ENCODE results near the gene LEKR1.

LEKR1 gene

DNA sequence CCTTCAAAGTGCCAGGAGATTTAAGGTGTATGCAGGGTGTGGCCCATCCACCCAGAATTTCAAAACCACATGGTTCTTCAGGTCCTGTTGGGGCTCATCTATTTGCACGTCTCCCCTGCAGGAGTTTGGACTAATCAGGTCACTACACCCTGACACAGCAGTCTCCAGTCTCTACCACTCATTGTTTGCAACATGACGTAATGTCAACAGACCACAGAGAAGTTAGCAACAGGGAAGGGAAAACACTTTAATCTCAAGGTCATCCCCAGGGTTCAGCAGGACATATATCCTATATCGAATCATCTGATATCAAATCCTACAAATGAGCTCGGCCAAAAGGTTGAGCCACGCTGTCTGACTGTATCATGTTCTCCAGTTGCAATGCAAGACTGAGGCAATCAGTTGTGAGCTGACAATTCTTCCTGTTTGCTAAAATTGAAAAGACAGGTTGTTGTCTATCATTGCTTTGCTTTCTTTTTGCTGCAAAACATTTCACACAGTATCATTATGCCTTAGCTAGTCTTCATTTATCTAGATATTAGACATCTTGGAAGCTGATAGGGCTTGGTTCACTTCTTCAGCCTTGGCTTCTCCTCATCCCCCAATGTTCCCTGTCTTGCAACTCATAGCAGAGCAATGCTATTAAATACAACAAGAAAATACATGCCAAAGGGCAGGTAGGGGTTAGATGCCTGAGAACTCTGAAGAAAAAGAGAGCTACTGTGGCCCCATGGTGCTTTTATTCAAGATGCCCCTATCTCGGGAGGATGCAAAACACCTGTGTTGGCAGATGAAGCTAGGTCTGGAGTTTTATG, 13.4 kb upstream of the LEKR1 start:
- ChIA-PET CTCF (interaction anchor here (1.1 kb wide), 1 partner anchor 50 kb away, joined by 3 read pairs; no protein-coding TSS in a partner anchor), POLR2A (no interaction called here)
- DNase-seq (ENCODE audit: extremely low spot score) = peak; percentile 20
- TF ChIP-seq FOXK2 (IDR thresholded peaks at IDR 0.05) (no peak), TARDBP (IDR thresholded peaks at IDR 0.05) (no peak), LEF1 (IDR thresholded peaks at IDR 0.05; ENCODE audit: borderline replicate concordance) (no peak)

DNA sequence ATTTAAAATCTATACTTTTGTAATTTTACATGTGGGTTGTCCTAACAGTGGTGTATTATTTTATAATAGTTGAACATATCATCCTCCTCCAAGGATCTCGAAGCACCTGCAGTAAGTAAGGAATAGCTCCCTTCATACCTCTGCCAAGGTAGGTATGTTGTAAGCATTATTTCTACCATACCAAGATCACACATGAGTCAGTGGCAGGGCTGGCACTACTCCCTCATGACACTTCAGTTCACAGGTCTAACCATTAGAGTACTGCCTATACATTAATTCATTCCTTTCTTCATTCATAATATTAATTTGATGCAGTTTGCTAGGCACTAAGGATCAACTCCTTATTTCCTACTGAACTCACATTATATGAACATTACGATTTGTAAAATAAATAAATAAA, 11.9 kb upstream of the LEKR1 start:
- ChIA-PET CTCF (no interaction called here), POLR2A (no interaction called here)
- no peak for DNase-seq (ENCODE audit: extremely low spot score)
- TF ChIP-seq FOXA1 (IDR thresholded peaks at IDR 0.05) = no peak
- TF ChIP-seq, protein P1, sequence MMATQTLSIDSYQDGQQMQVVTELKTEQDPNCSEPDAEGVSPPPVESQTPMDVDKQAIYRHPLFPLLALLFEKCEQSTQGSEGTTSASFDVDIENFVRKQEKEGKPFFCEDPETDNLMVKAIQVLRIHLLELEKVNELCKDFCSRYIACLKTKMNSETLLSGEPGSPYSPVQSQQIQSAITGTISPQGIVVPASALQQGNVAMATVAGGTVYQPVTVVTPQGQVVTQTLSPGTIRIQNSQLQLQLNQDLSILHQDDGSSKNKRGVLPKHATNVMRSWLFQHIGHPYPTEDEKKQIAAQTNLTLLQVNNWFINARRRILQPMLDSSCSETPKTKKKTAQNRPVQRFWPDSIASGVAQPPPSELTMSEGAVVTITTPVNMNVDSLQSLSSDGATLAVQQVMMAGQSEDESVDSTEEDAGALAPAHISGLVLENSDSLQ (IDR thresholded peaks at IDR 0.05) = no peak
- TF ChIP-seq FOXM1 (IDR thresholded peaks at IDR 0.05; ENCODE audit: borderline replicate concordance) = no peak
- no peak for TF ChIP-seq NFRKB (IDR thresholded peaks at IDR 0.05)
- TF ChIP-seq BHLHE40 (IDR thresholded peaks at IDR 0.05; ENCODE audit: borderline replicate concordance) = no peak
- TF ChIP-seq LEF1 (IDR thresholded peaks at IDR 0.05; ENCODE audit: borderline replicate concordance) = no peak
- no peak for TF ChIP-seq L3MBTL2 (conservative IDR thresholded peaks at IDR 0.05)
- no peak for TF ChIP-seq SP1 (IDR thresholded peaks at IDR 0.05)

DNA sequence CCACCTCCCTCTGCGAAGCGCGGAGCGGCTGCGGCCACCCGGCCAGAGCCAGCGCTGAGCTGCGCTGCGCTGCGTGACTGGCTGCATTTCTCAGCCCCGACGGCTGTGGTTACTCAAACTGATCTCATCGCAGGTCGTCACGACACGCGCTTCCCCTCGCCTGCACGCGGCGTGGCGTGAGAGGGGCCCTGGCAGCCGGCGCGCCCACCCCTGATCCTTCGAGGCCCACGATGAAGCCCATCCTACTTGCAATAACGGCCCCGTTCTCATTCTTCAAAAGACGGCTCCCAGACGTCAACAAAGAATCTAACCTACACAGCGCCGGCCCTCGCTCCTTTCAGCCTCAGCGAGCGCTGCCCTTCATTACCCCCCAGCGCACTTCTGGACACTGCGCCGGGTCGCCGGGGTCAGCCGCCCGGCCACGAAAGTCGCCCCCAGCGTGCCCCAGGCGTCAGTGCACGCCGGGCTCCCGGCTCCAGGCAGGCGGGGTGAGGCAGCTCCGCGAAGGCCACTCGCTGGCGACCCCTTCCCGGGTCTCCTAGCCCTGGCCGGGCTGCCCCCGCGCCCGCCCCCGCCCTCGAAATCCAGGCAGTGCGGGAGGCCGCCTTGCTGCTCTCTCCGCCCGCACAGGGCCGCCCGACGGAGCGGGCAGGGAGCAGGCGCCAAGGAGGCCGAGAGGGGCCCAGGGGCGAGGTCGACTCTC, 9.9 kb upstream of the LEKR1 start:
- ChIA-PET CTCF (no interaction called here), POLR2A (no interaction called here)

DNA sequence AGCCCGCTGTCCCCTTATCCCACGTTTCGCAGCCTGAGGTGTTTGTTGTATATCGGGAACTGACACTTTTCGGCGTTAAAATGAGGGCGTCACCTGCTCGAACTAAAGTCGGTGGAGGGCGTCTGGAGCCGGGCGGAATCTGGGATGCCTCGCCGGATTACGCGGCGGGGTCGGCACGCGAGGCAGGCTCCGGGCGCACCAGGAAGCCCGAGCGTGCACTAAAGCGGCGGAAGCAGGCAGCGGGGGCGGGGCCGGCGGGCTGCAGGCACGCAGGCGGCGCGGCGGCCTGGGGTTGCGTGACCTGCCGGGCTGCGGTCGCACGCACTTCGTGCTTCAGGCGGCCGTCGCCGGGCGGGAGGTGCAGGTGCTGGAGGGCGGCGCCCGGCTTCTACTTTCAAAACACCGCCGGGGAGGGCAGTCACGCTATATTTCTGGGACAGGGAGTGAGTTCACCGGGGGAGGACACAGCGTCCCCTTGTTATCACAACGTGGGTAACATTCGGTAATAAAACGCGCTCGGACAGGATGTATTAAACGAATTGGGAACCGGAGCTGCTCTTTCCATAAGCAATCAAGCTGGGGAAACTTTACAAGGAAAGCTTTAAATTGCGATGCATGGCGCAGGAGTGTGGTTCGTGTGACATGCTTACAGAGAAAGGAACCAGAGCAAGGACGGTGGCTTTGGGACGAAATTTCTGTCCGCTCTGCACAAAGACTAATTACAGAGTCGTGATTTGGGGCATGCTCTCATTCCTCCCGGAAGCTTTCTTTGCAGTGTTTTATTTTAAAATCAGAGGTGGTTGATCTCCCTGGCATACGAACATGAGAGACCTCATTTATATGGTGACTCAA, 9.1 kb upstream of the LEKR1 start:
- POLR2A ChIA-PET = interaction anchor here (0.8 to 1.3 kb wide), 4 partner anchors 18 to 272 kb away, joined by 3 to 4 read pairs (median 4); no protein-coding TSS in a partner anchor
- DNase-seq (ENCODE audit: extremely low spot score) = peak; percentile 81
- CTCF ChIA-PET = no interaction called here
- TF ChIP-seq BHLHE40 (IDR thresholded peaks at IDR 0.05; ENCODE audit: borderline replicate concordance) = no peak
- peak; percentile 50; the same call in 1 of the 2 replicates for TF ChIP-seq CTBP1 (IDR thresholded peaks at IDR 0.05; ENCODE audit: borderline replicate concordance)
- no peak for TF ChIP-seq SP1 (IDR thresholded peaks at IDR 0.05)
- no peak for TF ChIP-seq SUZ12 (IDR thresholded peaks at IDR 0.05)
- no peak for TF ChIP-seq HDGF (IDR thresholded peaks at IDR 0.05; ENCODE audit: borderline replicate concordance)
- peak; percentile 85 for TF ChIP-seq L3MBTL2 (conservative IDR thresholded peaks at IDR 0.05)
- no peak for TF ChIP-seq TARDBP (IDR thresholded peaks at IDR 0.05)
- TF ChIP-seq ARNT (IDR thresholded peaks at IDR 0.05) = peak; percentile 100
- 0 out of 2 replicates have a peak, but pooled peaks have one; percentile 61 for TF ChIP-seq LEF1 (IDR thresholded peaks at IDR 0.05; ENCODE audit: borderline replicate concordance)
- no peak for TF ChIP-seq ZNF384 (IDR thresholded peaks at IDR 0.05)
- no peak for TF ChIP-seq NFRKB (IDR thresholded peaks at IDR 0.05)
- TF ChIP-seq FOXA1 (IDR thresholded peaks at IDR 0.05) = no peak
- no peak for TF ChIP-seq ELF4 (IDR thresholded peaks at IDR 0.05)
- TF ChIP-seq FOXM1 (IDR thresholded peaks at IDR 0.05; ENCODE audit: borderline replicate concordance) = peak; percentile 59; the same call in 1 of the 2 replicates
- TF ChIP-seq, protein P1 (IDR thresholded peaks at IDR 0.05) = 0 out of 2 replicates have a peak, but pooled peaks have one; percentile 17
- no peak for TF ChIP-seq FOXK2 (IDR thresholded peaks at IDR 0.05)

More for the DNA sequence above, 9.9 kb upstream of the LEKR1 start:
- peak; percentile 13 for DNase-seq (ENCODE audit: extremely low spot score)
- TF ChIP-seq FOXK2 (IDR thresholded peaks at IDR 0.05) (no peak), ARNT (IDR thresholded peaks at IDR 0.05) (peak; percentile 69; the same call in 1 of the 2 replicates)

DNA sequence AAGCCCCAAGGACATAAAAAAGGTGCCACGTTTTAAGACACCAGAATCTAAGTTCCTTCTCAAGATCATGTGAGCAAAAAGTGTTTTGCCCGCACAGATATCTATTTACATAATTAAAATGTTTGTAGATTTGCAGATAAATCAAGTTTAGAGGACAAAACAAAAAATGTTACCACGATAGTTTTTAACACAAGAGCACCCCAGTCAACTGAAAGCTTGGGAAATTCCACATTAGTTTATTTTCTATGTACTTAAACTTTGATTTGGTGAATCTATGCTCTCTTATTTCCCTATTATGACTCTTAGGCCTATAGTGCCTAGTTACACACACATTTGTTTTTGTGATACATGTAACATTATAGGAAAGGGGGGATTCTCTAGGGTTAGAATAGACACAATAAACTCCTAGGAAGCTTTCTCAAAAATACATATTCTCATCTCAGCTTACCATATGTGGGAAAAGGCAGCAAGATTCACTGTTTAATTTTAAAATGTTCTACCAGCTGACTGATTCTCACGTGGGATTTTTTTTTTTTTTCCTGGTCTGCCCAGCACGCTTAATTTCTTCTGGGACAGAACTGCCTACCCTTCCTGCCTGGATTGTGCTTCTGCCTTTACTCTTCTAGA, 8.4 kb upstream of the LEKR1 start:
- TF ChIP-seq SP1 (IDR thresholded peaks at IDR 0.05) (no peak), LEF1 (IDR thresholded peaks at IDR 0.05; ENCODE audit: borderline replicate concordance) (no peak), FOXK2 (IDR thresholded peaks at IDR 0.05) (no peak), NFRKB (IDR thresholded peaks at IDR 0.05) (no peak), L3MBTL2 (conservative IDR thresholded peaks at IDR 0.05) (no peak), HDGF (IDR thresholded peaks at IDR 0.05; ENCODE audit: borderline replicate concordance) (no peak), FOXM1 (IDR thresholded peaks at IDR 0.05; ENCODE audit: borderline replicate concordance) (no peak), ARNT (IDR thresholded peaks at IDR 0.05) (no peak), TARDBP (IDR thresholded peaks at IDR 0.05) (no peak), SUZ12 (IDR thresholded peaks at IDR 0.05) (no peak), CTBP1 (IDR thresholded peaks at IDR 0.05; ENCODE audit: borderline replicate concordance) (no peak), FOXA1 (IDR thresholded peaks at IDR 0.05) (no peak), ZNF384 (IDR thresholded peaks at IDR 0.05) (no peak), ELF4 (IDR thresholded peaks at IDR 0.05) (no peak), BHLHE40 (IDR thresholded peaks at IDR 0.05; ENCODE audit: borderline replicate concordance) (no peak)
- TF ChIP-seq, protein P1 (IDR thresholded peaks at IDR 0.05) = no peak
- no peak for DNase-seq (ENCODE audit: extremely low spot score)
- ChIA-PET CTCF (no interaction called here), POLR2A (interaction anchor here (0.8 to 1.3 kb wide), 4 partner anchors 17 to 271 kb away, joined by 3 to 4 read pairs (median 4); no protein-coding TSS in a partner anchor)

Measured in HEK293T (cell line).